Natural killer cell (primary cell): ENCODE results near the gene SKP2. TPM values are rescaled to one million over a fixed set of nuclear protein-coding genes. Genes with fewer than 3 reads are reported as not detected.
"Not testable (repeated sequence)": the region's sequence is repeated elsewhere in the genome, so short reads cannot be mapped to it uniquely, and the experiment has no call there.

ENCODE experiments used
- ATAC-seq, 3 donors: fragments of 150-1000 bp in 2 of 3; fragments of 200-7000 bp in 1 of 3; cut with Tn5 transposase; 1 replicate in 1 of 3; 2 replicates in 2 of 3; pipeline ENCODE4 v1.10.0; 2021; ENCODE audit warnings: mild to moderate bottlenecking in 2 of 3, moderate library complexity in 2 of 3
- DNase-seq, 2 donors: peaks; one replicate each; pipeline versions ENCODE4 v3.0.0 to v3.0.0-alpha.2; 2013 to 2021; ENCODE audit warnings: mixed read lengths in 1 of 2
- H3K27ac ChIP-seq: one replicate; pipeline ENCODE4 v1.5.1; 2013; ENCODE audit warnings: mild to moderate bottlenecking, low read length
- H3K27me3 ChIP-seq: one replicate; pipeline ENCODE4 v1.6.1; 2013; ENCODE audit warnings: low read length; ENCODE audit not compliant: control insufficient read depth, insufficient read depth
- H3K36me3 ChIP-seq: one replicate; pipeline ENCODE4 v1.6.1; 2013; ENCODE audit warnings: low read length; ENCODE audit not compliant: control insufficient read depth, insufficient read depth
- H3K4me1 ChIP-seq: one replicate; pipeline ENCODE4 v1.6.1; 2013; ENCODE audit warnings: low read length; ENCODE audit not compliant: control insufficient read depth, insufficient read depth
- H3K4me3 ChIP-seq: one replicate; pipeline ENCODE4 v1.5.1; 2013; ENCODE audit warnings: low read length
- H3K9me3 ChIP-seq: one replicate; pipeline ENCODE4 v1.6.1; 2013; ENCODE audit warnings: low read length; ENCODE audit not compliant: control insufficient read depth, insufficient read depth
- H3K27ac Mint-ChIP-seq, 2 donors: one replicate each; pipeline ENCODE4 v1.8.0; 2022; ENCODE audit warnings: mild to moderate bottlenecking in 2 of 2, mixed read lengths in 2 of 2, moderate library complexity in 1 of 2
- H3K27me3 Mint-ChIP-seq, 2 donors: one replicate each; pipeline ENCODE4 v1.8.0; 2022; ENCODE audit warnings: low read depth in 2 of 2, mixed read lengths in 2 of 2
- H3K36me3 Mint-ChIP-seq: one replicate; pipeline ENCODE4 v1.8.0; 2022; ENCODE audit warnings: mixed read lengths
- H3K4me1 Mint-ChIP-seq, 2 donors: one replicate each; pipeline ENCODE4 v1.8.0; 2022; ENCODE audit warnings: mixed read lengths in 2 of 2
- H3K4me3 Mint-ChIP-seq: one replicate; pipeline ENCODE4 v1.8.0; 2022; ENCODE audit warnings: mild to moderate bottlenecking, moderate library complexity, mixed read lengths
- H3K9me3 Mint-ChIP-seq, 2 donors: one replicate each; pipeline ENCODE4 v1.8.0; 2022; ENCODE audit warnings: mixed read lengths in 2 of 2
- WGBS: methylation state at CpG from one replicate; pipeline ENCODE4 v1.1.7; 2013; ENCODE audit warnings: missing lambda C conversion rate; ENCODE audit not compliant: insufficient coverage; 5-methylcytosine and 5-hydroxymethylcytosine counted together
- intact Hi-C: fragments of 100-400 bp; cut with micrococcal nuclease; formaldehyde crosslinking; loops from one replicate; pipeline ENCODE4 v1.14.2; 2022
- total RNA-seq, 4 donors: library from RNA; stranded (reverse); fragments of 120-200 nt in 1 of 4; gene quantifications; one replicate each; pipeline versions ENCODE4 v1.2.3 to v1.2.4, GENCODE V29; 2013 to 2022
- TF ChIP-seq, protein P1 (sequence below): fragments of 200-600 bp; IDR thresholded peaks from one replicate; pipeline ENCODE4 v1.8.0; 2022; ENCODE audit warnings: antibody characterized with exemption

Gene SKP2
- total RNA-seq, 3 donors from 2014 or later (not counting 1 experiment from before 2014, with no cell fraction given), result 12.0 to 20.5 (median 15.0) TPM

DNA sequence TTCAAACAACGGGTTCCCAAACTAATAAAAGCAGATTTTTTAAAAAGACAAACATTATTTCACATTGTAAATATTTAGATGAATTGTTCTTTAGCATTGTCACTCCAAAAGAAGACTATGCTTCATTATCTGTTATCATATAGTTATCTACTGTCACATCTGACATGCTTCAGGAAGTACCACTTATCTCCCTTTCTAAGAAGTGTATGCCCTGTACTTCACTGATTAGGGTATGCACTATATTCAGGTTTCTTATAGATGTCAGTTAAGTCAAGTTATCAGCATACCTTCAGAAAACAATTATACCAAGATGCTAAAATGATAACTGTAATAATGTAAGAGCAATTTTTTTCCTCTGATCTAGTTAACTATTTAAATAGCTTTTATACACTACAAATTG, 40.7 kb upstream of the SKP2 start:
- TF ChIP-seq, protein P1, sequence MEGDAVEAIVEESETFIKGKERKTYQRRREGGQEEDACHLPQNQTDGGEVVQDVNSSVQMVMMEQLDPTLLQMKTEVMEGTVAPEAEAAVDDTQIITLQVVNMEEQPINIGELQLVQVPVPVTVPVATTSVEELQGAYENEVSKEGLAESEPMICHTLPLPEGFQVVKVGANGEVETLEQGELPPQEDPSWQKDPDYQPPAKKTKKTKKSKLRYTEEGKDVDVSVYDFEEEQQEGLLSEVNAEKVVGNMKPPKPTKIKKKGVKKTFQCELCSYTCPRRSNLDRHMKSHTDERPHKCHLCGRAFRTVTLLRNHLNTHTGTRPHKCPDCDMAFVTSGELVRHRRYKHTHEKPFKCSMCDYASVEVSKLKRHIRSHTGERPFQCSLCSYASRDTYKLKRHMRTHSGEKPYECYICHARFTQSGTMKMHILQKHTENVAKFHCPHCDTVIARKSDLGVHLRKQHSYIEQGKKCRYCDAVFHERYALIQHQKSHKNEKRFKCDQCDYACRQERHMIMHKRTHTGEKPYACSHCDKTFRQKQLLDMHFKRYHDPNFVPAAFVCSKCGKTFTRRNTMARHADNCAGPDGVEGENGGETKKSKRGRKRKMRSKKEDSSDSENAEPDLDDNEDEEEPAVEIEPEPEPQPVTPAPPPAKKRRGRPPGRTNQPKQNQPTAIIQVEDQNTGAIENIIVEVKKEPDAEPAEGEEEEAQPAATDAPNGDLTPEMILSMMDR, result no peak
- WGBS, result 100% methylated on average over 1 of the region's 1 CpG
- intact Hi-C loops, result no loop called here
- ATAC-seq (peak in 1 of 3 donors; percentile 80), DNase-seq (no peak)
- Histone ChIP-seq H3K9me3 (no peaks in the 10 kb centered on the region), H3K4me3 (no peak overlapping the region), H3K27ac (no peak overlapping the region), H3K36me3 (peaks cover 64% of the 10 kb centered on the region), H3K4me1 (no peaks in the 10 kb centered on the region), H3K27me3 (no peaks in the 10 kb centered on the region)
- Mint-ChIP-seq H3K27ac (no peak overlapping the region), H3K36me3 (peaks cover 48% of the 10 kb centered on the region), H3K4me1 (no peaks in the 10 kb centered on the region), H3K9me3 (no peaks in the 10 kb centered on the region), H3K4me3 (no peak overlapping the region), H3K27me3 (no peaks in the 10 kb centered on the region)

GRCh38 chr5:36125868-36126267, 26.0 kb upstream of the SKP2 start:
- Histone ChIP-seq H3K9me3 (peaks cover 4% of the 10 kb centered on the region), H3K4me3 (no peak overlapping the region), H3K36me3 (peaks cover 25% of the 10 kb centered on the region), H3K4me1 (no peaks in the 10 kb centered on the region), H3K27ac (no peak overlapping the region), H3K27me3 (no peaks in the 10 kb centered on the region)
- peak overlapping the region; percentile 25 to 48 for H3K27ac Mint-ChIP-seq
- peaks cover 13% of the 10 kb centered on the region for H3K36me3 Mint-ChIP-seq
- TF ChIP-seq, protein P1, result no peak
- peaks cover 20 to 22% of the 10 kb centered on the region in 2 donors for H3K4me1 Mint-ChIP-seq
- no peak for DNase-seq
- H3K27me3 Mint-ChIP-seq, result no peaks in the 10 kb centered on the region
- ATAC-seq, result no peak
- peaks cover 2 to 9% of the 10 kb centered on the region in 2 donors for H3K9me3 Mint-ChIP-seq
- intact Hi-C loops, result no loop called here
- H3K4me3 Mint-ChIP-seq, result no peak overlapping the region
- 100% methylated on average over 1 of the region's 1 CpG for WGBS

GRCh38 chr5:36128795-36129194, 23.1 kb upstream of the SKP2 start:
- H3K36me3 Mint-ChIP-seq, result peaks cover 13% of the 10 kb centered on the region
- 100% methylated on average over 1 of the region's 1 CpG for WGBS
- H3K4me1 Mint-ChIP-seq, result peaks cover 23 to 25% of the 10 kb centered on the region in 2 donors
- Histone ChIP-seq H3K4me1 (no peaks in the 10 kb centered on the region), H3K9me3 (peaks cover 4% of the 10 kb centered on the region), H3K4me3 (no peak overlapping the region), H3K36me3 (peaks cover 6% of the 10 kb centered on the region), H3K27me3 (no peaks in the 10 kb centered on the region), H3K27ac (no peak overlapping the region)
- DNase-seq, result no peak
- peaks cover 2 to 9% of the 10 kb centered on the region in 2 donors for H3K9me3 Mint-ChIP-seq
- intact Hi-C loops, result no loop called here
- no peak for ATAC-seq
- H3K4me3 Mint-ChIP-seq, result no peak overlapping the region
- TF ChIP-seq, protein P1, result no peak
- no peaks in the 10 kb centered on the region for H3K27me3 Mint-ChIP-seq
- no peak overlapping the region for H3K27ac Mint-ChIP-seq

GRCh38 chr5:36129666-36130065, 22.2 kb upstream of the SKP2 start:
- H3K27ac Mint-ChIP-seq, H3K27me3 ChIP-seq, intact Hi-C loops, H3K36me3 ChIP-seq, H3K9me3 ChIP-seq, H3K9me3 Mint-ChIP-seq, H3K27ac ChIP-seq, H3K4me3 Mint-ChIP-seq, H3K4me1 ChIP-seq, DNase-seq, H3K27me3 Mint-ChIP-seq, H3K4me3 ChIP-seq, ATAC-seq: not testable (repeated sequence)
- WGBS, result 93% methylated on average over 3 of the region's 5 CpGs
- Mint-ChIP-seq H3K4me1 (peaks cover 23 to 25% of the 10 kb centered on the region in 2 donors), H3K36me3 (peaks cover 13% of the 10 kb centered on the region)

DNA sequence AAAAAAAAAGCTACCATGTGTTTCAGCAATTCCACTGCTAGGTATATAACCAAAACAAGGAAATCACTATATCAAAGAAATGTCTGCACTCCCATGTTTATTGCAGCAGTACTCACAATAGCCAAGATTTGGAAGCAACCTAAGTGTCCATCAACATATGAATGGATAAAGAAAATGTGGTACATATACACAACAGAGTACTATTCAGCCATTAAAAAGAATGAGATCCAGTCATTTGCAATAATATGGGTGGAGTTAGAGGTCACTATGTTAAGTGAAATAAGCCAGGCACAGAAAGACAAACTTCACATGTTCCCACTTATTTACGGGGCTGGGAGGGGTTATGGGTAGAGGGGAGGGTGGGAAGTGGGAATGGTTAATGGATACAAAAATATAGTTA, 18.9 kb upstream of the SKP2 start:
- peaks cover 11 to 14% of the 10 kb centered on the region in 2 donors for H3K4me1 Mint-ChIP-seq
- H3K27me3 ChIP-seq, H3K27ac ChIP-seq, H3K27ac Mint-ChIP-seq, H3K4me3 Mint-ChIP-seq, H3K4me3 ChIP-seq, ATAC-seq, H3K27me3 Mint-ChIP-seq, H3K4me1 ChIP-seq, DNase-seq, H3K9me3 ChIP-seq, H3K9me3 Mint-ChIP-seq, intact Hi-C loops: not testable (repeated sequence)
- peaks cover 19% of the 10 kb centered on the region for H3K36me3 ChIP-seq
- WGBS, result no CpG with 5 or more reads among the region's 1 CpG
- peaks cover 13% of the 10 kb centered on the region for H3K36me3 Mint-ChIP-seq
